Pancreas (tissue), 10 donors: ENCODE results near the gene CELF2. TPM values are rescaled to one million over a fixed set of nuclear protein-coding genes. Genes with fewer than 3 reads are reported as not detected.

Source experiments
- ATAC-seq, 4 donors: fragments of 200-7000 bp; cut with Tn5 transposase; one replicate each; pipeline versions ENCODE4 v1.8.0 to v1.9.1; 2020; ENCODE audit warnings: mild to moderate bottlenecking in 4 of 4, moderate library complexity in 4 of 4
- DNase-seq, 6 donors: peaks; one replicate each; pipeline ENCODE4 v3.0.0-alpha.2; 2020
- FAIRE-seq: peaks from 2 replicates; lab custom pipeline; 2012; peaks lifted over from hg19 to GRCh38; lab: Jason Lieb, UNC
- H3K27ac ChIP-seq, 4 donors: fragments of 200-600 bp; sonication (generic); 1 replicate in 3 of 4; 2 replicates in 1 of 4; pipeline versions ENCODE4 v1.5.0 to v1.8.0; 2020
- H3K27me3 ChIP-seq, 4 donors: fragments of 200-600 bp; one replicate each; pipeline ENCODE4 v1.8.0; 2021
- H3K36me3 ChIP-seq, 3 donors: fragments of 200-600 bp; sonication (generic) in 1 of 3; one replicate each; pipeline versions ENCODE4 v1.5.0 to v1.8.0; 2020 to 2021
- H3K4me1 ChIP-seq, 3 donors: fragments of 200-600 bp; one replicate each; pipeline ENCODE4 v1.8.0; 2021
- H3K4me3 ChIP-seq, 4 donors: fragments of 200-600 bp; sonication (generic) in 2 of 4; one replicate each; pipeline versions ENCODE4 v1.5.0 to v1.8.0; 2020 to 2021
- H3K9me3 ChIP-seq, 4 donors: fragments of 200-600 bp; one replicate each; pipeline ENCODE4 v1.8.0; 2021
- WGBS, 2 donors: extraction: QIAGEN DNeasy Blood & Tissue Kit; methylation state at CpG; one replicate each; pipeline ENCODE4 v1.1.7; 2013; 5-methylcytosine and 5-hydroxymethylcytosine counted together
- intact Hi-C, 3 donors: fragments of 100-400 bp; cut with DNase I; formaldehyde crosslinking; loops; one replicate each; pipeline versions ENCODE4 v1.11.1 to v1.14.2; 2022
- polyA plus RNA-seq, 2 donors: library from polyadenylated mRNA; stranded (reverse); fragments of 200-250 nt; gene quantifications; one replicate each; pipeline ENCODE4 v1.2.3, GENCODE V29; 2013
- total RNA-seq, 6 donors: library from RNA; stranded (reverse); fragmentation: NEBNext Ultra II Directional in 4 of 6; extraction: Animal tissue kit (Norgen Biotek cat#: 25700) in 4 of 6; gene quantifications; one replicate each; pipeline versions ENCODE4 v1.2.1 to v1.2.4, GENCODE V29; 2021 to 2023
- TF ChIP-seq, protein P1 (sequence below), 4 donors: fragments of 200-600 bp; sonication (generic) in 3 of 4; IDR thresholded peaks; one replicate each; pipeline versions ENCODE4 v1.5.0 to v1.8.0; 2021; ENCODE audit warnings: antibody characterized with exemption in 4 of 4
- donor health status: healthy with polysubstance abuse.
- donor health status: DM: no; HTN: no; CAD: no; lungs with moderate emphysema.
- donor health status: DM: no; HTN: no; CAD: no.
- donor health status: control.
- donor health status: control.
- donor health status: Bipolar disorder and iron deficiency.
- donor health status: DM: yes; HTN: yes; CAD: no.
- donor health status: DM: no; HTN: no; CAD: no.
- donor health status: DM: no; HTN: no; CAD: no.
- donor health status: DM: yes; HTN: yes; CAD: no.

Gene CELF2
- total and polyA plus RNA-seq, 8 donors = 1.2 to 11.7 (median 2.2) TPM

GRCh38 chr10:11164803-11165590, 147.3 kb downstream of the CELF2 start:
- FAIRE-seq (no peak), DNase-seq (peak in 2 of 6 donors; percentile 39 to 68), ATAC-seq (peak; percentile 54 to 65 (median 56))
- Histone ChIP-seq H3K4me1 (peaks cover 0 to 10% (median 0%) of the 10 kb centered on the region in 3 donors), H3K27ac (peak overlapping the region in 3 of 4 donors; percentile 16 to 65 (median 37)), H3K9me3 (no peaks in the 10 kb centered on the region), H3K27me3 (no peaks in the 10 kb centered on the region), H3K36me3 (no peaks in the 10 kb centered on the region), H3K4me3 (peak overlapping the region; percentile 29 to 51 (median 44))
- TF ChIP-seq, protein P1, sequence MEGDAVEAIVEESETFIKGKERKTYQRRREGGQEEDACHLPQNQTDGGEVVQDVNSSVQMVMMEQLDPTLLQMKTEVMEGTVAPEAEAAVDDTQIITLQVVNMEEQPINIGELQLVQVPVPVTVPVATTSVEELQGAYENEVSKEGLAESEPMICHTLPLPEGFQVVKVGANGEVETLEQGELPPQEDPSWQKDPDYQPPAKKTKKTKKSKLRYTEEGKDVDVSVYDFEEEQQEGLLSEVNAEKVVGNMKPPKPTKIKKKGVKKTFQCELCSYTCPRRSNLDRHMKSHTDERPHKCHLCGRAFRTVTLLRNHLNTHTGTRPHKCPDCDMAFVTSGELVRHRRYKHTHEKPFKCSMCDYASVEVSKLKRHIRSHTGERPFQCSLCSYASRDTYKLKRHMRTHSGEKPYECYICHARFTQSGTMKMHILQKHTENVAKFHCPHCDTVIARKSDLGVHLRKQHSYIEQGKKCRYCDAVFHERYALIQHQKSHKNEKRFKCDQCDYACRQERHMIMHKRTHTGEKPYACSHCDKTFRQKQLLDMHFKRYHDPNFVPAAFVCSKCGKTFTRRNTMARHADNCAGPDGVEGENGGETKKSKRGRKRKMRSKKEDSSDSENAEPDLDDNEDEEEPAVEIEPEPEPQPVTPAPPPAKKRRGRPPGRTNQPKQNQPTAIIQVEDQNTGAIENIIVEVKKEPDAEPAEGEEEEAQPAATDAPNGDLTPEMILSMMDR (IDR thresholded peaks at IDR 0.05) = no peak
- intact Hi-C loops = no loop called here
- 1 to 2% methylated on average over 38 of the region's 38 CpGs for WGBS, 2 donors

DNA sequence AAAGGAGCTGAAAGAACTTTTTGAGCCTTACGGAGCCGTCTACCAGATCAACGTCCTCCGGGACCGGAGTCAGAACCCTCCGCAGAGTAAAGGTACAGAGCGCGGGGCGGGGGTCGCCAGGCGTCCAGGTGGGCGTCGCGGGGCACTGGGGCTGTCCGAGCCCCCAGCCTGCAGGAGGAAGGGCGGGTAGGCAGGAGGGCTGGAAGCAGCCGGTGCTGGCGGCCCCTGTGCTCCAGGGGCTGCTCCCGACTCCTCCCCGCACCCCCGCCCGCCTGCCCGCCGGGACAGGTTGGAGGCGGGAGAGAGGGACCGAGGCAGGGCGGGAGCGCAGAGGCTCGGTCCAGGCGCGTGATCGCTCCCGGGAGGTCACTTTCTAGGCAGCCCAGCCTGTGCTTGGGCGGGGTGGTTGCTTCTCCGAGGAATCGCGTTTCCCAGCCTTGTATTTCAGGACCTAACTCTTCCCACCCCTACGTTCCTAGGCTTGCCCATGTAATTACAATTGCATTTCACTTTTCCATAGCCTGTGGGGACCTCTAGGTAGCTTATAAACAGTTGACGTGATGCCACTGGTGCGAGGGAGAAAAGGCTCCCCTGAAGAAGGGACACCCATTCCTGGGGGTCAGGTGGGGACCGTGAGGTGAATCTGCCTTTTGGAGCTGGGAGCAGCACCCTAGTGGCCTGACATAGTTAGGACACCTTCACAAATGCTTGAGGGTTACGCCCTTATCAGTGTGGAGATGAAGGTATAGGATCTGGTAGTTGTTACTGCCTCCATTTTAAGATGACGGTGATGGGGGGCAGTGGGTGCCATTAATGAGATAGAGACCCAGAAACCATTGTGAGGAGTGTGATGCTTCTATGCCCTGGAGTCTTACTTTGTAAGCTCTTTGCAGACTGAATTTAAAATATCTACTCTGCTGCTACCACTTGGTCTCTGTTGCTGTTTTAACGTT, 148.2 kb downstream of the CELF2 start:
- Histone ChIP-seq H3K27me3 (no peaks in the 10 kb centered on the region), H3K4me1 (peaks cover 0 to 10% (median 0%) of the 10 kb centered on the region in 3 donors), H3K27ac (peak overlapping the region in 3 of 4 donors; percentile 16 to 65 (median 37)), H3K9me3 (no peaks in the 10 kb centered on the region), H3K4me3 (peak overlapping the region; percentile 29 to 51 (median 44)), H3K36me3 (no peaks in the 10 kb centered on the region)
- 3 to 4% methylated on average over 39 to 44 of the region's 44 CpGs for WGBS, 2 donors
- intact Hi-C loops = no loop called here
- peak; percentile 70 to 79 (median 76) for ATAC-seq
- TF ChIP-seq, protein P1 (IDR thresholded peaks at IDR 0.05) = peak in 3 of 4 donors; percentile 18 to 38 (median 27)
- FAIRE-seq = no peak
- peak in 4 of 6 donors; percentile 27 to 70 (median 39) for DNase-seq

DNA sequence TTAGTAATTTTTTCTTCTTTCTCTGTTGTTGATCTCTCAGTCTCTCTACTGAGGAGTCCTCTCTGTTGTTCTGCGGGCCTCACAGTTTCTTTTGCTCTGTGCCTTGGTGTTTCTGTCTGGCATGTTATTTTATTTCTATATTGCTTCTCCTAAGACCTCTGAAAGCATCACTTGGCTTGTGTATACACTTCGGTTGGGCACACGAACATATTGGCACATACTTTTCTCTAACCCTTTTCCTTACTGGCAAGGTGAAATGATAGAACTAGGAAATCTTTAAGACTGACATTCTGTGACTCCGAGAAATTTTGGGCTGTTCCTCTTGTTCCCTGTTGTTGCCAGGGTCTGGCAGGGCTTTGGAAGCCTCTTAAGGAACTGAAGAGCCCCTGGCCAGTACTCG, 148.9 kb downstream of the CELF2 start:
- WGBS, 2 donors = 47 to 73% methylated on average over 5 of the region's 5 CpGs
- TF ChIP-seq, protein P1 (IDR thresholded peaks at IDR 0.05) = no peak
- Histone ChIP-seq H3K4me3 (peak overlapping the region in 1 of 4 donors; percentile 51), H3K27ac (peak overlapping the region in 1 of 4 donors; percentile 65), H3K36me3 (no peaks in the 10 kb centered on the region), H3K4me1 (peaks cover 0 to 10% (median 0%) of the 10 kb centered on the region in 3 donors), H3K9me3 (no peaks in the 10 kb centered on the region), H3K27me3 (no peaks in the 10 kb centered on the region)
- ATAC-seq (no peak), DNase-seq (no peak), FAIRE-seq (no peak)
- intact Hi-C loops = no loop called here

DNA sequence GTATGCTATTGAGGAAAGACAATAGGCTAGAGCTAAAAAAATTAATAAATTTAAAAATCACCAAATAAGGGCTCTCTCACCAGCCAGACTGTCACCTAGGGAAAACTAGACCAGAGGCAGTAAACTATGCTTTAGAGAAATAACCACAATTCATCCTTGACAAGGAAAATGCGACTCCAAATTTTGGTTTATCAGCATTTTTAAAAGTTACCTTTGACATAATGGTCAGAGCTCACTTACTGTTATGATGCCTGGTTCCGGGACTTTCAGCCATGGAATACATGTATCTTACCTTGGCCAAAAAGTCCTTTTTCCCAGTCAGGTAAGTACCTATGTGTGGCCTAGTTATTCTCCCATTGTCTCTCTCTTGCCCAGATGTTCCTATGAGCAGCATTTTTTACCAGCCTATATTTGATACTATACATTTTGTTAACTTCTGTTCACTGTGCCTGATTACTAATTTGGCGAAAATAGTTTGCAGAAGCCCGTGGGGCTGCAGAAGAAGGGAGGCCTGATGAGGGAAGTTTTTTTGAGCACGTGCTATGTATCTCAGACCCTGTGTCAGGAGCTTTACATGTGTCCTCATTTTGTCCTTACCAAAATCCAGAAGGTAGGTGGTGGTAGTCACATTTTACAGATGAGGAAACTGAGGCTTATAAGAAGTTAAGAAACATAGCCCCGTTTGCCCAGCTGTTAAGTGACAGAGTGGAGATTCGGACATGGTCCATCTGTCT, 149.7 kb downstream of the CELF2 start:
- H3K27ac ChIP-seq = no peak overlapping the region
- intact Hi-C loops = no loop called here
- no peaks in the 10 kb centered on the region for H3K36me3 ChIP-seq
- FAIRE-seq (no peak), ATAC-seq (no peak), DNase-seq (no peak)
- TF ChIP-seq, protein P1 (IDR thresholded peaks at IDR 0.05) = no peak
- H3K27me3 ChIP-seq = no peaks in the 10 kb centered on the region
- peaks cover 0 to 10% (median 0%) of the 10 kb centered on the region in 3 donors for H3K4me1 ChIP-seq
- peak overlapping the region in 1 of 4 donors; percentile 51 for H3K4me3 ChIP-seq
- WGBS, 2 donors = 68 to 76% methylated on average over 7 of the region's 7 CpGs
- no peaks in the 10 kb centered on the region for H3K9me3 ChIP-seq
